ENCODE measurements around the gene SURF2.

GRCh38 chr9:133379153-133380086 lies 23.1 kb downstream of the SURF2 start:
- TF ChIP-seq CTCF (IDR thresholded peaks at IDR 0.05; ENCODE audit: insufficient read depth, low read depth, low read length) (no peak), EZH2 (IDR thresholded peaks at IDR 0.05; ENCODE audit: insufficient read depth, low read length) (no peak)
